Measurements from ENCODE around the gene EEFSEC.

- TF ChIP-seq ZFX (IDR thresholded peaks at IDR 0.05) (no peak), CTCF (conservative IDR thresholded peaks at IDR 0.05) (no peak)
These were observed 31.3 kb upstream of the EEFSEC start for GRCh38 chr3:128122013-128122412.
